PFSK-1 (cell line): ENCODE measurements around the gene MRPL51.

Experiments
- FOXP2 ChIP-seq: optimal IDR thresholded peaks from 2 replicates; pipeline ENCODE3; 2011; ENCODE audit warnings: borderline replicate concordance, control low read depth, inconsistent platforms; ENCODE audit not compliant: insufficient read depth; ENCODE audit errors: extremely low read length, extremely low read depth
- POLR2AphosphoS5 ChIP-seq: IDR thresholded peaks from 2 replicates; pipeline ENCODE4 v1.6.1; 2012; ENCODE audit warnings: low read depth, mild to moderate bottlenecking, control low read depth, low read length, moderate library complexity
- REST ChIP-seq, 2 experiments: IDR thresholded peaks; 2 replicates each; pipeline versions ENCODE4 v1.6.1 to v1.8.0; 2011 to 2012; ENCODE audit warnings: low read depth in 2 of 2, low read length in 2 of 2, control low read depth in 1 of 2, inconsistent platforms in 1 of 2, mild to moderate bottlenecking in 1 of 2, moderate library complexity in 1 of 2; ENCODE audit not compliant: insufficient read depth in 1 of 2
- SIN3A ChIP-seq: IDR thresholded peaks from 2 replicates; pipeline ENCODE4 v1.6.1; 2012; ENCODE audit warnings: mild to moderate bottlenecking, low read length, moderate library complexity, borderline replicate concordance; ENCODE audit not compliant: insufficient read depth
- TAF1 ChIP-seq: IDR thresholded peaks from 2 replicates; pipeline ENCODE4 v1.6.1; 2012; ENCODE audit warnings: low read length, control low read depth, borderline replicate concordance; ENCODE audit not compliant: insufficient read depth

- TF ChIP-seq SIN3A (no peak), REST (IDR thresholded peaks at IDR 0.05; ENCODE audit: insufficient read depth in 1 of 2, low read depth in 2 of 2, low read length in 2 of 2) (no peak), POLR2AphosphoS5 (no peak), TAF1 (no peak), FOXP2 (no peak)
Measured at GRCh38 chr12:6458281-6459003, 34.6 kb downstream of the MRPL51 start.
